ENCODE data around the gene CR2. TPM values are rescaled to one million over a fixed set of nuclear protein-coding genes. Genes with fewer than 3 reads are reported as not detected.

Gene CR2
- total RNA-seq, 4 donors from 2014 or later, result 6.4 to 9.4 TPM; not detected in 2

DNA sequence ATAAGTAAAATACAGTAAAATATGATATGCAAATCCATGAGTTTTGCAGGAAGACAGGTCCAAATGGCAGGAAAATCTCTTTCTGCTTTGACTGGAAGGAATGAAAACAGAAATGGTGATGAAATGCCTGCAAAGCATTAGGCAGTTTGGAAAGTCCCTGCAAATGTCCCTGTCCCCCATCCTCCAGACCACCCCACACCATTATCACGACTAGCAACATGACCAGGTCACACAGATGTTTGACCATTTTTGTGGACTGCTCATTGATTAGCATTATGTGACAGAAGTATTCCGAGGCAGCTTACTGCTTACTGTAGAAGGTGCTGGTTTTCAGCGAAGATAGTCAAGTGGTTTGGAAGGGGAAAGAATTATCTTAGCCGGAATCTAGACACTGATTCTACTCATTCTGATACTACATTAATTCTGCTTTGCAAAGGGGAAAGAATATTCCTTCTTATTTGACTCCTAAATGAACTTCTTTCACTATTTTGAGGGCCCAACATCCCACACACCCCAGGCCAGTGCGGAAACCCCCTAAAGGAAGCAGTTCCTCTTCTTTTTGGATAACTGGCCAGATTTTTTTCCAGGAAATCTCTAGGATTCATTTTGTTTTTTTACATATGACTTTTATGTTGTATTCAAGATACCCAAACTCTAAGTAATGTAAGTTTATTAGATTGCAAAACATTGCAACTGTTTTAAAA is 9.5 kb upstream of the CR2 start:
- intact Hi-C loops (cut with DNase I; ENCODE audit: low total_unique reads), result no loop called here
- WGBS, 2 donors (ENCODE audit: low coverage in 1 of 2), result 74 to 85% methylated on average over 3 to 5 of the region's 5 CpGs
- no peak for TF ChIP-seq POLR2AphosphoS5 (IDR thresholded peaks at IDR 0.05)
- TF ChIP-seq, protein P1, sequence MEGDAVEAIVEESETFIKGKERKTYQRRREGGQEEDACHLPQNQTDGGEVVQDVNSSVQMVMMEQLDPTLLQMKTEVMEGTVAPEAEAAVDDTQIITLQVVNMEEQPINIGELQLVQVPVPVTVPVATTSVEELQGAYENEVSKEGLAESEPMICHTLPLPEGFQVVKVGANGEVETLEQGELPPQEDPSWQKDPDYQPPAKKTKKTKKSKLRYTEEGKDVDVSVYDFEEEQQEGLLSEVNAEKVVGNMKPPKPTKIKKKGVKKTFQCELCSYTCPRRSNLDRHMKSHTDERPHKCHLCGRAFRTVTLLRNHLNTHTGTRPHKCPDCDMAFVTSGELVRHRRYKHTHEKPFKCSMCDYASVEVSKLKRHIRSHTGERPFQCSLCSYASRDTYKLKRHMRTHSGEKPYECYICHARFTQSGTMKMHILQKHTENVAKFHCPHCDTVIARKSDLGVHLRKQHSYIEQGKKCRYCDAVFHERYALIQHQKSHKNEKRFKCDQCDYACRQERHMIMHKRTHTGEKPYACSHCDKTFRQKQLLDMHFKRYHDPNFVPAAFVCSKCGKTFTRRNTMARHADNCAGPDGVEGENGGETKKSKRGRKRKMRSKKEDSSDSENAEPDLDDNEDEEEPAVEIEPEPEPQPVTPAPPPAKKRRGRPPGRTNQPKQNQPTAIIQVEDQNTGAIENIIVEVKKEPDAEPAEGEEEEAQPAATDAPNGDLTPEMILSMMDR (IDR thresholded peaks at IDR 0.05), result no peak
- TF ChIP-seq EP300 (IDR thresholded peaks at IDR 0.05; ENCODE audit: low read depth), result no peak
- no peak for TF ChIP-seq POLR2A (IDR thresholded peaks at IDR 0.05)

DNA sequence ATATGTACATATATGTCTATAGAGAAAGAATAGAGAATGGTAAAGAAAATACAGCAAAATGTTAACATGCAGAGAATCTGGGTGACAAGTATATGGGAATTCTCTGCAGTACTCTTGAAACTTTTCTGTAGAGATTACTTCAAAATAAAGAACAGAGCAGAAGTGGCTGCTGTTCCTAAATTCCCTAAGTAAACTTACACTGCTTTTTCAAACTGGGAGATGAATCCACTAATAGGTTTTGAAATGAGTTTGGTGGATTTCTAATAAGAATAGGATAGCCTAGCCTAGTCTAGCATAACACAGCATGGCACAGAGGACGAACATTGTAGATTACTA is 450 bp upstream of the CR2 start:
- in situ Hi-C loops (cut with MboI; ENCODE audit: low pct_ligation_motif_present in 1 of 4, low pct_unique_long_range_greater_than_20kb in 1 of 4, low sequenced_read_pairs in 3 of 4), result no loop called here
- 8 to 21% methylated on average over 1 of the region's 1 CpG for WGBS, 2 donors (ENCODE audit: low coverage in 1 of 2)
- Histone ChIP-seq H3K9me3 (no peaks in the 10 kb centered on the region), H3K36me3 (no peaks in the 10 kb centered on the region), H3K4me3 (peak overlapping the region in 2 of 4 donors; percentile 24 to 49), H3K27me3 (peaks cover 83% of the 10 kb centered on the region), H3K4me1 (peaks cover 0 to 16% (median 14%) of the 10 kb centered on the region in 4 donors), H3K27ac (no peak overlapping the region)
- DNase-seq, result no peak
- no peak for TF ChIP-seq POLR2AphosphoS5 (IDR thresholded peaks at IDR 0.05)
- TF ChIP-seq, protein P1 (IDR thresholded peaks at IDR 0.05), result no peak
- no peak for TF ChIP-seq POLR2A (IDR thresholded peaks at IDR 0.05)
- no peak for TF ChIP-seq EP300 (IDR thresholded peaks at IDR 0.05; ENCODE audit: low read depth)
- intact Hi-C loops (cut with DNase I; ENCODE audit: low total_unique reads), result no loop called here

More for the DNA sequence above, 9.5 kb upstream of the CR2 start:
- Histone ChIP-seq H3K27ac (no peak overlapping the region), H3K4me1 (no peaks in the 10 kb centered on the region), H3K36me3 (no peaks in the 10 kb centered on the region), H3K9me3 (no peaks in the 10 kb centered on the region), H3K27me3 (peaks cover 8% of the 10 kb centered on the region), H3K4me3 (no peak overlapping the region)
- DNase-seq, result no peak
- in situ Hi-C loops (cut with MboI; ENCODE audit: low pct_ligation_motif_present in 1 of 4, low pct_unique_long_range_greater_than_20kb in 1 of 4, low sequenced_read_pairs in 3 of 4), result no loop called here

DNA sequence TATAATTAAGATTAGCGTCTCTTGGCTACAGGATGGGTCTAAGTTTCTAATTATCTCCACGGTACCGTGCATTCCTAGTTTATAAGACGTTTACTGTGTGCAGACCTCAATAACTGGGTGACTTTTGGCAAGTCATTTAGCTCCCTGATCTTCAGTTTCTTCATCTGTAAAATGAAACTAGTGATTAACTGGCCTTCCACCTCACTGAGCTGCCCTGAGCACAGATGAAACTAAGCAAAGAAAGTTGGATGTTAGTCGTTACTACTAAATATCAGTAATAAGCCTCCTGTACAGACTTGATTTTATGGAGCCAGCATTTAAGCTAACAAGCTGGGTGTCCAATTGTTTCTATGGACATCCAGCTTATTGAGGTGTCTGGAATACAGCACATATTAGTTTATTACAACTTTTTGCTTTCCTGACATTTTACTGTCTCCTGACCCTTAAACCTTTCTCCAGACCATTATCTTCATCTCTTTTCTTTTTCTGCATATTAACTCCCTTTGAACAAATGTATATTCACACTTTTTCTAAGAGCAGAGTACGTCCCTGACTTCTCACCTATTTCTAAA is 1.1 kb downstream of the CR2 start:
- TF ChIP-seq EP300 (IDR thresholded peaks at IDR 0.05; ENCODE audit: low read depth), result no peak
- TF ChIP-seq, protein P1 (IDR thresholded peaks at IDR 0.05), result no peak
- WGBS, 2 donors (ENCODE audit: low coverage in 1 of 2), result 41 to 48% methylated on average over 6 of the region's 6 CpGs
- no peaks in the 10 kb centered on the region for H3K36me3 ChIP-seq
- H3K9me3 ChIP-seq, result no peaks in the 10 kb centered on the region
- H3K27me3 ChIP-seq, result peaks cover 69% of the 10 kb centered on the region
- H3K27ac ChIP-seq, result no peak overlapping the region
- no peak for DNase-seq
- in situ Hi-C loops (cut with MboI; ENCODE audit: low pct_ligation_motif_present in 1 of 4, low pct_unique_long_range_greater_than_20kb in 1 of 4, low sequenced_read_pairs in 3 of 4) (no loop called here), intact Hi-C loops (cut with DNase I; ENCODE audit: low total_unique reads) (no loop called here)
- H3K4me1 ChIP-seq, result peaks cover 0 to 16% (median 14%) of the 10 kb centered on the region in 4 donors
- H3K4me3 ChIP-seq, result peak overlapping the region in 1 of 4 donors; percentile 49

DNA sequence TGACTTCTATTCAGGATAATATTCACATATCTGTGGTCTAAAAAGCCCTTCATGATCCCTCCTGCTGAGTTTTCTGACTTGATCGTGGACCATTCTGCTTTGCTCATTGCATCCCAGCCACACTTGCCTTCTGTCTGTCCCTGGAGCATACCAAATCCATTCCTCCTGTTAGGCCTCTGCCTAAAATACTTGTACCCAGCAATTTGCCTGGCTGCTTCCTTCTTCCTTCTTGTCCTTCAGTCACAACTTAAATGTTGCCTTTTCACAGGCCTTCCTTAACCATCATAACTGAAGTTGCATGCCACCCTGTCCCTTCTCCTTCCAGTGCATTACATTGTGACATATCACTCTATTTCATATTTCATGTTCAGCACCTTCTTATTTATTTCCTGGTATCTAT is 4.3 kb downstream of the CR2 start:
- intact Hi-C loops (cut with DNase I; ENCODE audit: low total_unique reads) (no loop called here), in situ Hi-C loops (cut with MboI; ENCODE audit: low pct_ligation_motif_present in 1 of 4, low pct_unique_long_range_greater_than_20kb in 1 of 4, low sequenced_read_pairs in 3 of 4) (no loop called here)
- Histone ChIP-seq H3K36me3 (no peaks in the 10 kb centered on the region), H3K9me3 (no peaks in the 10 kb centered on the region), H3K4me1 (peaks cover 0 to 16% (median 14%) of the 10 kb centered on the region in 4 donors), H3K27me3 (peaks cover 40% of the 10 kb centered on the region), H3K27ac (no peak overlapping the region), H3K4me3 (no peak overlapping the region)
- DNase-seq, result no peak
- 86 to 88% methylated on average over 1 of the region's 1 CpG for WGBS, 2 donors (ENCODE audit: low coverage in 1 of 2)
- TF ChIP-seq, protein P1 (IDR thresholded peaks at IDR 0.05), result no peak
- no peak for TF ChIP-seq POLR2A (IDR thresholded peaks at IDR 0.05)
- TF ChIP-seq EP300 (IDR thresholded peaks at IDR 0.05; ENCODE audit: low read depth), result no peak
- no peak for TF ChIP-seq POLR2AphosphoS5 (IDR thresholded peaks at IDR 0.05)

All from transverse colon (tissue), 4 donors.